Measurements from ENCODE around the gene DENND4C. TPM values are rescaled to one million over a fixed set of nuclear protein-coding genes. Genes with fewer than 3 reads are reported as not detected.

The DENND4C gene
- total and polyA plus RNA-seq, 2 of the 4 experiments (the other 2 are of a cell fraction): 9.0 to 32.6 TPM

GRCh38 chr9:19379283-19379682 is 148.8 kb downstream of the DENND4C start:
- dilution Hi-C loops (cut with HindIII; ENCODE audit: low sequenced_read_pairs, unreplicated experiment): no loop called here
- Histone ChIP-seq H3K23ac (ENCODE audit: low read depth, low read length) (peak overlapping the region; percentile 96), H3K36me3 (ENCODE audit: control insufficient read depth, insufficient read depth, low read length) (peaks cover 34% of the 10 kb centered on the region), H4K8ac (ENCODE audit: low read depth in 2 of 2, low read length in 2 of 2) (peak overlapping the region; percentile 27 to 96), H3K4me3 (ENCODE audit: insufficient read depth, low read depth, low read length) (peak overlapping the region; percentile 78), H2AK5ac (ENCODE audit: low read depth, low read length) (peak overlapping the region; percentile 95), H2BK15ac (ENCODE audit: low read depth, low read length) (no peak overlapping the region), H3K9ac (ENCODE audit: low read depth, low read length) (peak overlapping the region; percentile 96), H2BK120ac (ENCODE audit: low read depth, low read length) (no peak overlapping the region), H3K4me2 (ENCODE audit: low read depth, low read length) (peak overlapping the region; percentile 80), H3K4me1 (ENCODE audit: control insufficient read depth, insufficient read depth, low read length) (peaks cover 2% of the 10 kb centered on the region; the same call in 1 of the 2 replicates), H3K18ac (ENCODE audit: low read depth, low read length) (peak overlapping the region; percentile 16; the same call in 1 of the 2 replicates), H3K56ac (ENCODE audit: extremely low read depth, insufficient read depth, low read length) (peak overlapping the region; percentile 91), H2AFZ (replicated peaks; ENCODE audit: low read length, poor library complexity) (no peak overlapping the region), H3K27ac (ENCODE audit: insufficient read depth, low read length) (peak overlapping the region; percentile 88), H3K79me1 (ENCODE audit: low read depth in 1 of 2, low read length in 2 of 2) (peaks cover 3 to 39% of the 10 kb centered on the region in 2 experiments; a peak in 3 of 4 replicates), H4K91ac (ENCODE audit: insufficient read depth, low read depth, low read length) (peak overlapping the region; percentile 78), H2BK5ac (ENCODE audit: low read depth, low read length, poor library complexity, severe bottlenecking) (peak overlapping the region; percentile 87), H3K14ac (replicated peaks; ENCODE audit: low read depth, low read length) (peak overlapping the region; percentile 95), H4K20me1 (ENCODE audit: insufficient read depth, low read length) (peaks cover 46% of the 10 kb centered on the region; the same call in 1 of the 2 replicates), H3K4ac (ENCODE audit: low read depth, low read length) (peak overlapping the region; percentile 89), H2AK9ac (replicated peaks; ENCODE audit: low read depth, low read length, poor library complexity) (peak overlapping the region; percentile 92), H2BK20ac (ENCODE audit: low read depth, low read length) (no peak overlapping the region), H3K27me3 (ENCODE audit: control insufficient read depth, insufficient read depth, low read length) (no peaks in the 10 kb centered on the region), H3K9me1 (ENCODE audit: insufficient read depth, low read length) (peaks cover 5% of the 10 kb centered on the region; the same call in 1 of the 2 replicates), H4K5ac (ENCODE audit: low read depth, low read length) (peak overlapping the region; percentile 9; the same call in 1 of the 2 replicates), H3K9me3 (ENCODE audit: control insufficient read depth, insufficient read depth, low read length) (no peaks in the 10 kb centered on the region)
- no peak for DNase-seq
- in situ Hi-C loops (cut with MboI; ENCODE audit: low sequenced_read_pairs): no loop called here
- BruUV-seq (replicated peaks): no TSS peak
- ChIA-PET POLR2A (ENCODE audit: unreplicated experiment) (interaction anchor here (0.5 kb wide), 1 partner anchor 146 kb away, joined by 7 read pairs; no protein-coding TSS in a partner anchor), CTCF (interaction anchor here (1.2 kb wide), 1 partner anchor 31 kb away, joined by 4 read pairs; no protein-coding TSS in a partner anchor)
- intact Hi-C loops (cut with micrococcal nuclease): loop anchor here (2.0 to 10.0 kb wide), 3 partner anchors 148 to 328 kb away; partner anchors contain the start of genes DENND4C and PLIN2
- no CpG with 5 or more reads among the region's 12 CpGs for WGBS, 2 experiments (ENCODE audit: extremely low coverage in 2 of 2, insufficient read length in 1 of 2)
- TF ChIP-seq BHLHE40 (IDR thresholded peaks at IDR 0.05; ENCODE audit: low read depth, low read length) (no peak), MAZ (IDR thresholded peaks at IDR 0.05; ENCODE audit: borderline replicate concordance, low read depth, low read length) (no peak), POLR2A (IDR thresholded peaks at IDR 0.05; ENCODE audit: low read depth, low read length) (0 out of 2 replicates have a peak, but pooled peaks have one; percentile 3)
- ATAC-seq (ENCODE audit: low read depth): no peak

Measured in IMR-90 (cell line).